ENCODE data around the gene BYSL. TPM values are rescaled to one million over a fixed set of nuclear protein-coding genes. Genes with fewer than 3 reads are reported as not detected.

The BYSL gene
- total RNA-seq: 10 to 100 TPM in 5 of 7 donors, 1 to 10 TPM in 2; 4.8 to 29.2 (median 14.8) TPM
- polyA plus RNA-seq: 1 to 10 TPM; 8.5 TPM
- long read RNA-seq, donor 1, transcript BYSL-201 (7 exons, 2,029 nt): major isoform, 25 of 29 reads
- long read RNA-seq, donor 1, partial matches to known transcripts: 1 of 29 reads
- long read RNA-seq, donor 1, other reads (novel, unspliced or antisense): 0 of 29 reads
- long read RNA-seq, donor 2, transcript BYSL-201 (7 exons, 2,029 nt): major isoform, 13 of 43 reads
- long read RNA-seq, donor 2, partial matches to known transcripts: 28 of 43 reads
- long read RNA-seq, donor 2, other reads (novel, unspliced or antisense): 0 of 43 reads
- long read RNA-seq, donor 3, transcript BYSL-201 (7 exons, 2,029 nt): major isoform, 9 of 13 reads
- long read RNA-seq, donor 3, partial matches to known transcripts: 2 of 13 reads
- long read RNA-seq, donor 3, other reads (novel, unspliced or antisense): 2 of 13 reads

GRCh38 chr6:41920921-41921711 is at the start of gene BYSL, which contains the start of gene MED20:
BYSL (plus strand) TSS chr6:41921499; CDS start chr6:41921563, 64 bp downstream.
MED20 (minus strand) TSS chr6:41921139; CDS start chr6:41921018, 121 bp downstream.
- peak; percentile 91 to 95 (median 93) for DNase-seq
- intact Hi-C loops (cut with DNase I): loop anchor here in 2 of 4 donors (5.0 to 10.0 kb wide), 2 partner anchors 134 to 136 kb away; partner anchors contain the start of genes TOMM6 (in 2 of the 2) and PRICKLE4 (in 1 of the 2)
- Histone ChIP-seq H3K4me1 (ENCODE audit: insufficient read depth) (peaks cover 5% of the 10 kb centered on the region), H3K9me3 (no peaks in the 10 kb centered on the region), H3K4me3 (peak within 1 kb of the TSS; percentile 78), H3K27me3 (no peaks in the 10 kb centered on the region), H3K27ac (peak within 1 kb of the TSS; percentile 90 to 97), H3K36me3 (no peaks in the 10 kb centered on the region)
- 0 to 1% (median 0%) methylated on average over 55 of the region's 55 CpGs for WGBS, 3 donors
- peak; percentile 97 to 99 (median 98) for TF ChIP-seq CTCF (IDR thresholded peaks at IDR 0.05)
- TF ChIP-seq EP300 (IDR thresholded peaks at IDR 0.05): no peak
- peak; percentile 76 for TF ChIP-seq POLR2A (IDR thresholded peaks at IDR 0.05)

GRCh38 chr6:41871691-41872090 is 49.6 kb upstream of the BYSL start:
- no peaks in the 10 kb centered on the region for H3K9me3 ChIP-seq
- H3K4me1 ChIP-seq (ENCODE audit: insufficient read depth): no peaks in the 10 kb centered on the region
- no peak for DNase-seq
- H3K36me3 ChIP-seq: no peaks in the 10 kb centered on the region
- no peak overlapping the region for H3K27ac ChIP-seq
- H3K27me3 ChIP-seq: no peaks in the 10 kb centered on the region
- TF ChIP-seq CTCF (IDR thresholded peaks at IDR 0.05) (no peak), EP300 (IDR thresholded peaks at IDR 0.05) (no peak), POLR2A (IDR thresholded peaks at IDR 0.05) (no peak)
- 93 to 97% (median 95%) methylated on average over 2 of the region's 2 CpGs for WGBS, 3 donors
- intact Hi-C loops (cut with DNase I): no loop called here
- no peak overlapping the region for H3K4me3 ChIP-seq

GRCh38 chr6:41872147-41872546 is 49.2 kb upstream of the BYSL start:
- H3K4me3 ChIP-seq: no peak overlapping the region
- 88 to 94% (median 93%) methylated on average over 13 of the region's 13 CpGs for WGBS, 3 donors
- H3K4me1 ChIP-seq (ENCODE audit: insufficient read depth): no peaks in the 10 kb centered on the region
- no peak for DNase-seq
- no peaks in the 10 kb centered on the region for H3K27me3 ChIP-seq
- H3K36me3 ChIP-seq: no peaks in the 10 kb centered on the region
- TF ChIP-seq CTCF (IDR thresholded peaks at IDR 0.05) (no peak), POLR2A (IDR thresholded peaks at IDR 0.05) (no peak), EP300 (IDR thresholded peaks at IDR 0.05) (no peak)
- no peaks in the 10 kb centered on the region for H3K9me3 ChIP-seq
- H3K27ac ChIP-seq: no peak overlapping the region
- intact Hi-C loops (cut with DNase I): no loop called here

GRCh38 chr6:41874741-41875140 is 46.6 kb upstream of the BYSL start:
- no peak overlapping the region for H3K4me3 ChIP-seq
- H3K36me3 ChIP-seq: no peaks in the 10 kb centered on the region
- DNase-seq: no peak
- H3K4me1 ChIP-seq (ENCODE audit: insufficient read depth): no peaks in the 10 kb centered on the region
- no peaks in the 10 kb centered on the region for H3K9me3 ChIP-seq
- no peak for TF ChIP-seq CTCF (IDR thresholded peaks at IDR 0.05)
- TF ChIP-seq POLR2A (IDR thresholded peaks at IDR 0.05): no peak
- TF ChIP-seq EP300 (IDR thresholded peaks at IDR 0.05): no peak
- intact Hi-C loops (cut with DNase I): no loop called here
- WGBS, 3 donors: 76 to 96% (median 93%) methylated on average over 1 of the region's 1 CpG
- no peaks in the 10 kb centered on the region for H3K27me3 ChIP-seq
- no peak overlapping the region for H3K27ac ChIP-seq
